GM13977 (cell line): ENCODE measurements around the gene PEDS1.
"Not testable (repeated sequence)": the region's sequence is repeated elsewhere in the genome, so short reads cannot be mapped to it uniquely, and the experiment has no call there.

Experiments used
- DNase-seq: peaks from one replicate; pipeline ENCODE4 v3.0.0; 2012; ENCODE audit warnings: low spot score
- CTCF ChIP-seq: IDR thresholded peaks from 2 replicates; pipeline ENCODE4 v1.5.1; 2012; ENCODE audit warnings: mild to moderate bottlenecking, control low read depth; ENCODE audit not compliant: insufficient read depth; ENCODE audit errors: extremely low read depth, missing control alignments
- in situ Hi-C: fragments of 300-500 bp; cut with MboI; formaldehyde crosslinking; loops from one replicate; pipeline ENCODE4 v1.12.0; 2022; ENCODE audit warnings: low sequenced_read_pairs, low pct_unique_long_range_greater_than_20kb, mixed read lengths, inconsistent platforms; ENCODE audit not compliant: unreplicated experiment

The PEDS1 gene

GRCh38 chr20:50153500-50154377 is at the start of gene PEDS1:
PEDS1 (minus strand) TSS chr20:50153723; CDS start chr20:50153637, 86 bp downstream.
- TF ChIP-seq CTCF: no peak
- in situ Hi-C loops: no loop called here
- DNase-seq: peak; percentile 99

GRCh38 chr20:50202677-50203076 is 49.2 kb upstream of the PEDS1 start:
- no peak for TF ChIP-seq CTCF
- DNase-seq: no peak
- in situ Hi-C loops: no loop called here

GRCh38 chr20:50201710-50202109 is 48.2 kb upstream of the PEDS1 start:
- in situ Hi-C loops, DNase-seq: not testable (repeated sequence)

- TF ChIP-seq CTCF: no peak
- no peak for DNase-seq
- in situ Hi-C loops: no loop called here
Measured at GRCh38 chr20:50200482-50201104, 47.1 kb upstream of the PEDS1 start.

GRCh38 chr20:50199703-50200102 is 46.2 kb upstream of the PEDS1 start:
- no peak for TF ChIP-seq CTCF
- in situ Hi-C loops: loop anchor here (25.0 kb wide), 1 partner anchor 212 kb away; the partner anchor contains the start of gene SNAI1
- DNase-seq: no peak

- TF ChIP-seq CTCF: no peak
- no peak for DNase-seq
- in situ Hi-C loops: loop anchor here (25.0 kb wide), 1 partner anchor 211 kb away; the partner anchor contains the start of gene SNAI1
Measured at GRCh38 chr20:50198716-50199115, 45.2 kb upstream of the PEDS1 start.

- in situ Hi-C loops: loop anchor here (25.0 kb wide), 1 partner anchor 211 kb away; the partner anchor contains the start of gene SNAI1
- no peak for DNase-seq
- no peak for TF ChIP-seq CTCF
Measured at GRCh38 chr20:50198180-50198666, 44.7 kb upstream of the PEDS1 start.
